ENCODE data around the gene ELF1. TPM values are rescaled to one million over a fixed set of nuclear protein-coding genes. Genes with fewer than 3 reads are reported as not detected.
"Not testable (repeated sequence)": the region's sequence is repeated elsewhere in the genome, so short reads cannot be mapped to it uniquely, and the experiment has no call there.

The ELF1 gene
- total RNA-seq, 1 experiment from 2014 or later, result 36.0 TPM

DNA sequence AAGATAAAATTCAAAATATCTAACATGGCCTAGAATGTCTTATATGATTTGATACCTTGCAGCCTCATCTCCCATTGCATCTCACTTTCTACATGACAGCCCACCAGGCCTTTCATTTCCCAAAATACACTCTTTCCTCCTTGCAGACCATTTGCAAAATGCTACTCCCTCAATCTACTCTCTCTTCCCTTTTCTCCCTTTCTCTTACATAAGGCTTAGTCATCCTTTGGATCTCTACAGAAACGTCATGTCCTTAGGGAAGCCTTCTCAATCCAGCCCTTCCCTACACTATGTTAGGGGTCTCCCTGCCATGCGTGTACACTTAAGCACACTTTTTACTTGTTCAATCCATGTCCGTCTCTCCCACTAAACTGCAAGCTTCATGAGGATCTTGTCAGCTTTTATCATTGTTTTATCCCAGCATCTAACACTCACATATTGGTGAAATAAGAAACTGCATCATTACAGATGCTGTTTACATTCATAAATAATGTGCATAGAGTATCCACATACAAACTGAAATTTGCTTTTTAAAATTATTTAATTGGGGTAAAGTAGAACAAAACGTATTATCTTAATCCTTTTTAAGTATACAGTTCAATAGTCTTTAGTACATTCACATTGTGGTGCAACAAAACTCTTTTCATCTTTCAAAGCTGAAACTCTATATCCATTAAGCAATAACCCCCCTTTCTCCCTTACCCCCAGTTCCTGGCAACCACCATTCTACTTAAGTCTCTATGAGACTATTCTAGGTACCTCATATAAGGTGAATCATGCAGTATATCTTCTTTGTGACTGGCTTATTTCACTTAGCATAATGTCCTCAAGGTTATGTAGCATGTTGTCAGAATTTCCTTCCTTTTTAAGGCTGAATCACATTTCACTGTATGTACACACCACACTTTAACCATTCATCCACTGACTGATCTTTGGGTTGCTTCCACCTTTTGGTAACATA is 30.6 kb upstream of the ELF1 start:
- DNase-seq, result no peak
- H3F3A ChIP-seq (ENCODE audit: insufficient read depth, low read depth), result peaks cover 10% of the 10 kb centered on the region; the same call in 1 of the 2 replicates
- intact Hi-C loops (cut with micrococcal nuclease; ENCODE audit: unreplicated experiment), result no loop called here

DNA sequence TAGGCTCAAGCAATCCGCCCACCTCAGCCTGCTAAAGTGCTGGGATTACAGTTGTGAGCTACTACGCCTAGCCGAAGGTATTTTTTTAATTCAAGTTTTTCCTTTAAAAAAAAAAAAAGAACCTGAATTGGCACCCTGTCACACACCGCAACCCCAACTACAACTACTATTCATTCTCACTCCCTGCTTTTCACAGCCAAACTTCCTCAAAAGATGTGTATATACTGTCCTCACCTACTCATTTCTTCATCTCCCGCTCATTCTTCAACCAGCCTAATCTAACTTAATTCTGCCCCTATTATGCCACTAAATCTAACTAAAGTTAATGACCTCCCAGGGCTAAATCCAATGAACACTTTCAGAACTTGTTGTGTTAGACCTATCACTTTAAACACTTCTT is 29.5 kb upstream of the ELF1 start:
- Histone ChIP-seq H4K20me1 (ENCODE audit: insufficient read depth) (no peaks in the 10 kb centered on the region), H3K9me3 (ENCODE audit: insufficient read depth, low read depth) (no peaks in the 10 kb centered on the region; the same call in 1 of the 2 replicates), H3K79me2 (ENCODE audit: low read depth) (peaks cover 45% of the 10 kb centered on the region), H3K4me3 (no peak overlapping the region), H3K4me1 (replicated peaks; ENCODE audit: insufficient read depth) (peaks cover 5% of the 10 kb centered on the region), H3K36me3 (ENCODE audit: low read depth) (no peaks in the 10 kb centered on the region), H2AFZ (no peak overlapping the region), H3K4me2 (no peak overlapping the region), H3K27ac (no peak overlapping the region), H3K9me2 (ENCODE audit: insufficient read depth) (no peaks in the 10 kb centered on the region), H3F3A (ENCODE audit: insufficient read depth, low read depth) (0 out of 2 replicates have a peak, but pooled peaks cover 7% of the 10 kb centered on the region), H3K27me3 (ENCODE audit: insufficient read depth, low read depth) (no peaks in the 10 kb centered on the region)
- POLR2A ChIA-PET (ENCODE audit: unreplicated experiment), result no interaction called here
- CTCF ChIA-PET, result interaction anchor here (0.6 kb wide), 1 partner anchor 81 kb away, joined by 3 read pairs; no protein-coding TSS in a partner anchor
- intact Hi-C loops (cut with micrococcal nuclease; ENCODE audit: unreplicated experiment), result no loop called here
- no peak for TF ChIP-seq EZH2 (IDR thresholded peaks at IDR 0.05; ENCODE audit: low read depth)
- TF ChIP-seq, protein P1, sequence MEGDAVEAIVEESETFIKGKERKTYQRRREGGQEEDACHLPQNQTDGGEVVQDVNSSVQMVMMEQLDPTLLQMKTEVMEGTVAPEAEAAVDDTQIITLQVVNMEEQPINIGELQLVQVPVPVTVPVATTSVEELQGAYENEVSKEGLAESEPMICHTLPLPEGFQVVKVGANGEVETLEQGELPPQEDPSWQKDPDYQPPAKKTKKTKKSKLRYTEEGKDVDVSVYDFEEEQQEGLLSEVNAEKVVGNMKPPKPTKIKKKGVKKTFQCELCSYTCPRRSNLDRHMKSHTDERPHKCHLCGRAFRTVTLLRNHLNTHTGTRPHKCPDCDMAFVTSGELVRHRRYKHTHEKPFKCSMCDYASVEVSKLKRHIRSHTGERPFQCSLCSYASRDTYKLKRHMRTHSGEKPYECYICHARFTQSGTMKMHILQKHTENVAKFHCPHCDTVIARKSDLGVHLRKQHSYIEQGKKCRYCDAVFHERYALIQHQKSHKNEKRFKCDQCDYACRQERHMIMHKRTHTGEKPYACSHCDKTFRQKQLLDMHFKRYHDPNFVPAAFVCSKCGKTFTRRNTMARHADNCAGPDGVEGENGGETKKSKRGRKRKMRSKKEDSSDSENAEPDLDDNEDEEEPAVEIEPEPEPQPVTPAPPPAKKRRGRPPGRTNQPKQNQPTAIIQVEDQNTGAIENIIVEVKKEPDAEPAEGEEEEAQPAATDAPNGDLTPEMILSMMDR (conservative IDR thresholded peaks at IDR 0.05), result no peak
- no peak for DNase-seq
- no TSS peak for BruUV-seq (replicated peaks)

More for the DNA sequence above, 30.6 kb upstream of the ELF1 start:
- H3K27ac ChIP-seq, result no peak overlapping the region
- no peaks in the 10 kb centered on the region for H3K27me3 ChIP-seq (ENCODE audit: insufficient read depth, low read depth)
- BruUV-seq (replicated peaks), result no TSS peak
- H3K36me3 ChIP-seq (ENCODE audit: low read depth), result no peaks in the 10 kb centered on the region; the same call in 1 of the 2 replicates
- H3K4me1 ChIP-seq (replicated peaks; ENCODE audit: insufficient read depth), result peaks cover 12% of the 10 kb centered on the region
- H3K9me3 ChIP-seq (ENCODE audit: insufficient read depth, low read depth), result no peaks in the 10 kb centered on the region; the same call in 1 of the 2 replicates
- CTCF ChIA-PET, result no interaction called here
- no peak overlapping the region for H3K4me2 ChIP-seq
- POLR2A ChIA-PET (ENCODE audit: unreplicated experiment), result no interaction called here
- no peak overlapping the region for H3K4me3 ChIP-seq
- no peak for TF ChIP-seq EZH2 (IDR thresholded peaks at IDR 0.05; ENCODE audit: low read depth)
- TF ChIP-seq, protein P1 (conservative IDR thresholded peaks at IDR 0.05), result no peak
- peaks cover 56% of the 10 kb centered on the region for H3K79me2 ChIP-seq (ENCODE audit: low read depth)
- no peak overlapping the region for H2AFZ ChIP-seq
- H3K9me2 ChIP-seq (ENCODE audit: insufficient read depth), result no peaks in the 10 kb centered on the region
- H4K20me1 ChIP-seq (ENCODE audit: insufficient read depth), result no peaks in the 10 kb centered on the region

DNA sequence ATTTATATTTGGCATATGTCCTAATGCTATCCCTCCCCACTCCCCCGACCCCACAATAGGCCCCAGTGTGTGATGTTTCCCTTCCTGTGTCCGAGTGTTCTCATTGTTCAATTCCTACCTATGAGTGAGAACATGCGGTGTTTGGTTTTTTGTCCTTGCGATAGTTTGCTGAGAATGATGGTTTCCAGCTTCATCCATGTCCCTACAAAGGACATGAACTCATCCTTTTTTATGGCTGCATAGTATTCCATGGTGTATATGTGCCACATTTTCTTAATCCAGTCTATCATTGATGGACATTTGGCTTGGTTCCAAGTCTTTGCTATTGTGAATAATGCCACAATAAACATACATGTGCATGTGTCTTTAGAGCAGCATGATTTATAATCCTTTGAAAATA is 23.3 kb upstream of the ELF1 start:
- H4K20me1 ChIP-seq (ENCODE audit: insufficient read depth); H3K36me3 ChIP-seq (ENCODE audit: low read depth); H3K4me2 ChIP-seq; BruUV-seq (replicated peaks); DNase-seq; H3K27ac ChIP-seq; intact Hi-C loops (cut with micrococcal nuclease; ENCODE audit: unreplicated experiment); H3F3A ChIP-seq (ENCODE audit: insufficient read depth, low read depth); H3K9me2 ChIP-seq (ENCODE audit: insufficient read depth); H3K27me3 ChIP-seq (ENCODE audit: insufficient read depth, low read depth); H3K9me3 ChIP-seq (ENCODE audit: insufficient read depth, low read depth); CTCF ChIA-PET; H2AFZ ChIP-seq; POLR2A ChIA-PET (ENCODE audit: unreplicated experiment); H3K4me1 ChIP-seq (replicated peaks; ENCODE audit: insufficient read depth); H3K4me3 ChIP-seq; H3K79me2 ChIP-seq (ENCODE audit: low read depth): not testable (repeated sequence)

Data from PC-9 (cell line).